GM12878 (cell line): ENCODE measurements around the gene VGF. TPM values are rescaled to one million over a fixed set of nuclear protein-coding genes. Genes with fewer than 3 reads are reported as not detected.
"Not testable (repeated sequence)": the region's sequence is repeated elsewhere in the genome, so short reads cannot be mapped to it uniquely, and the experiment has no call there.

Experiments
- ATAC-seq: fragments of 200-7000 bp; cut with Tn5 transposase; 3 replicates; pipeline ENCODE4 v1.9.1; 2020; ENCODE audit warnings: mild to moderate bottlenecking, moderate library complexity
- BruUV-seq: library from RNA; stranded (reverse); fragments of 400-500 nt; replicated peaks from 2 replicates; lab custom pipeline; 2021; lab: Mats Ljungman, UMichigan
- CTCF ChIA-PET: fragments of 300-600 bp; sonication (Branson Sonifier 250); formaldehyde crosslinking; extraction: SDS; loops from one replicate; lab custom pipeline; 2021; ENCODE audit warnings: inconsistent platforms; lab: Yijun Ruan, JAX
- POLR2A ChIA-PET: fragments of 350-600 bp; formaldehyde crosslinking; extraction: SDS; loops from one replicate; lab custom pipeline; 2021; ENCODE audit warnings: inconsistent platforms; lab: Charles Lee
- RAD21 ChIA-PET: fragments of 300-600 bp; sonication (Branson Sonifier 250); formaldehyde crosslinking; loops from one replicate; lab custom pipeline; 2023; ENCODE audit warnings: antibody characterized with exemption; ENCODE audit not compliant: unreplicated experiment; lab: Charles Lee
- SMC1A ChIA-PET: fragments of 300-600 bp; sonication (Branson Sonifier 250); formaldehyde crosslinking; loops from one replicate; lab custom pipeline; 2023; ENCODE audit not compliant: unreplicated experiment, uncharacterized antibody; lab: Charles Lee
- DNase-seq: peaks from one replicate; pipeline ENCODE4 v3.0.0-alpha.2; 2011; ENCODE audit warnings: low read depth, low spot score
- FAIRE-seq: peaks from 3 replicates; lab custom pipeline; 2011; peaks lifted over from hg19 to GRCh38; lab: Jason Lieb, UNC
- H2AFZ ChIP-seq: 2 replicates; pipeline ENCODE4 v1.6.0; 2011; ENCODE audit warnings: low read depth, low read length, control low read depth; ENCODE audit not compliant: control insufficient read depth
- H3K27ac ChIP-seq: 2 replicates; pipeline ENCODE4 v1.5.1; 2011; ENCODE audit warnings: control low read depth; ENCODE audit not compliant: control insufficient read depth, insufficient read depth
- H3K27me3 ChIP-seq, 2 experiments: replicated peaks in 1 of 2; 2 replicates each; pipeline versions ENCODE4 v1.6.0 to v1.6.1; 2011; ENCODE audit warnings: low read length in 1 of 2; ENCODE audit not compliant: control insufficient read depth in 2 of 2, insufficient read depth in 2 of 2
- H3K36me3 ChIP-seq, 2 experiments: 2 replicates each; pipeline ENCODE4 v1.5.1; 2011; ENCODE audit warnings: low read length in 1 of 2; ENCODE audit not compliant: control insufficient read depth in 2 of 2, insufficient read depth in 2 of 2
- H3K4me1 ChIP-seq: 2 replicates; pipeline ENCODE4 v1.6.1; 2011; ENCODE audit warnings: mild to moderate bottlenecking, low read length, moderate library complexity, mixed read lengths; ENCODE audit not compliant: control insufficient read depth, insufficient read depth
- H3K4me2 ChIP-seq: 2 replicates; pipeline ENCODE4 v1.6.0; 2011; ENCODE audit warnings: control low read depth; ENCODE audit not compliant: control insufficient read depth, insufficient read depth
- H3K4me3 ChIP-seq: fragments of 200-600 bp; sonication (generic); 2 replicates; pipeline ENCODE4 v1.5.1; 2016
- H3K79me2 ChIP-seq: 2 replicates; pipeline ENCODE4 v1.6.0; 2011; ENCODE audit warnings: low read length; ENCODE audit not compliant: control insufficient read depth, insufficient read depth
- H3K9ac ChIP-seq: 2 replicates; pipeline ENCODE4 v1.8.0; 2011; ENCODE audit warnings: low read length, control low read depth, mixed read lengths; ENCODE audit not compliant: control insufficient read depth, insufficient read depth
- H3K9me3 ChIP-seq: replicated peaks from 3 replicates; pipeline ENCODE4 v1.5.1; 2011; ENCODE audit warnings: mild to moderate bottlenecking, low read length; ENCODE audit not compliant: control insufficient read depth, insufficient read depth
- H4K20me1 ChIP-seq: 2 replicates; pipeline ENCODE4 v1.6.0; 2011; ENCODE audit not compliant: control insufficient read depth, insufficient read depth
- ASH2L ChIP-seq: fragments of 300-600, 200-600 bp; sonication (generic); IDR thresholded peaks from 2 replicates; pipeline ENCODE4 v1.6.1; 2017; ENCODE audit warnings: low read depth, mild to moderate bottlenecking, borderline replicate concordance
- BCL11A ChIP-seq: IDR thresholded peaks from 2 replicates; pipeline ENCODE4 v1.6.1; 2011; ENCODE audit warnings: low read depth, low read length
- EGR1 ChIP-seq, 2 experiments: IDR thresholded peaks; 1 replicate in 1 of 2; 2 replicates in 1 of 2; pipeline ENCODE4 v1.6.1; 2011 to 2012; ENCODE audit warnings: low read depth in 2 of 2, low read length in 2 of 2, borderline replicate concordance in 1 of 2, mild to moderate bottlenecking in 1 of 2, moderate library complexity in 1 of 2
- GATAD2B ChIP-seq: fragments of 450-650 bp; conservative IDR thresholded peaks from 2 replicates; pipeline ENCODE4 v1.6.1; 2017; ENCODE audit warnings: low read depth, mild to moderate bottlenecking, moderate library complexity
- IKZF1 ChIP-seq: fragments of 450-650 bp; conservative IDR thresholded peaks from 2 replicates; pipeline ENCODE4 v1.6.1; 2017; ENCODE audit warnings: antibody characterized with exemption, mild to moderate bottlenecking
- RAD21 ChIP-seq: IDR thresholded peaks from 2 replicates; pipeline ENCODE4 v1.6.1; 2011; ENCODE audit warnings: mild to moderate bottlenecking, low read depth, low read length, moderate library complexity; ENCODE audit not compliant: insufficient read depth
- RELA ChIP-seq: fragments of 450-650 bp; IDR thresholded peaks from 2 replicates; pipeline ENCODE4 v1.8.0; 2014; ENCODE audit warnings: borderline replicate concordance; ENCODE audit not compliant: partially characterized antibody
- RUNX3 ChIP-seq: IDR thresholded peaks from 2 replicates; pipeline ENCODE4 v1.6.1; 2012; ENCODE audit warnings: low read length, inconsistent platforms
- TCF12 ChIP-seq: IDR thresholded peaks from 2 replicates; pipeline ENCODE4 v1.6.1; 2011; ENCODE audit warnings: low read depth, mild to moderate bottlenecking, low read length
- ZSCAN29 ChIP-seq: fragments of 450-650 bp; IDR thresholded peaks from 2 replicates; pipeline ENCODE4 v1.6.1; 2017; ENCODE audit warnings: mild to moderate bottlenecking, moderate library complexity
- WGBS: methylation state at CpG from one replicate; pipeline ENCODE4 v1.1.6; 2016; ENCODE audit warnings: low lambda C conversion rate; ENCODE audit not compliant: insufficient replicate concordance, insufficient coverage; ENCODE audit errors: missing lambda C conversion rate; 5-methylcytosine and 5-hydroxymethylcytosine counted together
- in situ Hi-C: fragments of 300-500 bp; cut with MboI; formaldehyde crosslinking; loops from 9 replicates; pipeline ENCODE4 v1.14.3; 2018; ENCODE audit warnings: mixed read lengths
- intact Hi-C: fragments of 100-400 bp; cut with micrococcal nuclease; formaldehyde crosslinking; loops from one replicate; pipeline ENCODE4 v1.14.2; 2022; ENCODE audit not compliant: unreplicated experiment
- polyA plus RNA-seq, 11 experiments: library from polyadenylated mRNA; depleted of rRNA in 4 of 11; unstranded in 6 of 11; stranded (reverse) in 5 of 11; fragments of >200 nt; fragmentation: Nextera tagmentation in 4 of 11; fragmentation: Illumina TruSeq in 1 of 11; extraction: Ambion mirVana in 4 of 11; extraction: Trizol in 1 of 11; gene quantifications; 1 replicate in 1 of 11; 2 replicates in 10 of 11; pipeline versions ENCODE4 v1.2.1 to v1.2.3, GENCODE V29; 2011 to 2016; ENCODE audit warnings: inconsistent platforms in 2 of 11, missing spikeins in 2 of 11, low read depth in 1 of 11
- total RNA-seq, 4 experiments: library from RNA; depleted of rRNA in 3 of 4; stranded (reverse); fragments of >200 nt in 3 of 4; fragmentation: Illumina TruSeq in 1 of 4; extraction: Trizol in 1 of 4; gene quantifications; 2 replicates each; pipeline versions ENCODE4 v1.2.1 to v1.2.3, GENCODE V29; 2013 to 2021

VGF gene
- total and polyA plus RNA-seq, 10 of the 15 experiments (the other 5 are each of a cell fraction or from before 2014, with no cell fraction given): 0.09 to 0.25 (median 0.17) TPM; not detected in 6

- 4% methylated on average over 2 of the region's 2 CpGs for WGBS
- Histone ChIP-seq H3K9ac (no peak overlapping the region), H3K4me1 (no peaks in the 10 kb centered on the region; the same call in 1 of the 2 replicates), H3K27ac (no peak overlapping the region), H3K9me3 (no peaks in the 10 kb centered on the region), H3K4me3 (no peak overlapping the region), H3K79me2 (no peaks in the 10 kb centered on the region), H4K20me1 (no peaks in the 10 kb centered on the region), H2AFZ (no peak overlapping the region), H3K36me3 (no peaks in the 10 kb centered on the region), H3K27me3 (peaks cover 0 to 9% of the 10 kb centered on the region in 2 experiments; a peak in 2 of 4 replicates), H3K4me2 (no peak overlapping the region)
- FAIRE-seq (no peak), ATAC-seq (no peak; the same call in 2 of the 3 replicates), DNase-seq (no peak)
- ChIA-PET POLR2A (interaction anchor here (0.6 kb wide), 1 partner anchor 121 kb away, joined by 4 read pairs; the partner anchor contains the start of gene IFT22), RAD21 (interaction anchor here (0.6 to 1.9 kb wide), 2 partner anchors 82 to 1261 kb away, joined by 3 to 5 read pairs; no protein-coding TSS in a partner anchor), SMC1A (interaction anchor here (0.8 to 1.2 kb wide), 3 partner anchors 17 to 82 kb away, joined by 3 to 4 read pairs (median 4); partner anchors contain the start of genes PLOD3 and ZNHIT1), CTCF (interaction anchor here (0.8 to 1.3 kb wide), 4 partner anchors 8 to 121 kb away, joined by 3 to 7 read pairs (median 3); no protein-coding TSS in a partner anchor)
- TF ChIP-seq TCF12 (no peak), RELA (no peak), RAD21 (no peak), GATAD2B (no peak), IKZF1 (no peak), ASH2L (no peak), BCL11A (no peak), EGR1 (IDR thresholded peaks at IDR 0.05; ENCODE audit: borderline replicate concordance in 1 of 2, low read depth in 2 of 2, low read length in 2 of 2) (no peak), ZSCAN29 (no peak), RUNX3 (no peak)
- in situ Hi-C loops: no loop called here
- BruUV-seq: no TSS peak
- intact Hi-C loops: no loop called here
Measured at GRCh38 chr7:101200504-101200861, 35.1 kb upstream of the VGF start.

GRCh38 chr7:101199522-101199921, 34.2 kb upstream of the VGF start:
- BruUV-seq, DNase-seq, intact Hi-C loops, H3K36me3 ChIP-seq, H3K79me2 ChIP-seq, H3K9me3 ChIP-seq, H3K27me3 ChIP-seq, H4K20me1 ChIP-seq, H3K27ac ChIP-seq, H2AFZ ChIP-seq, H3K9ac ChIP-seq, in situ Hi-C loops, FAIRE-seq, H3K4me1 ChIP-seq, ATAC-seq, H3K4me3 ChIP-seq, H3K4me2 ChIP-seq: not testable (repeated sequence)
- ChIA-PET RAD21 (interaction anchor here (1.9 kb wide), 1 partner anchor 83 kb away, joined by 5 read pairs; no protein-coding TSS in a partner anchor), SMC1A (interaction anchor here (1.2 kb wide), 2 partner anchors 55 to 83 kb away, joined by 4 read pairs; no protein-coding TSS in a partner anchor), POLR2A (interaction anchor here (0.7 kb wide), 1 partner anchor 46 kb away, joined by 4 read pairs; the partner anchor contains the start of gene FIS1), CTCF (interaction anchor here (1.1 to 1.2 kb wide), 2 partner anchors 55 to 120 kb away, joined by 3 read pairs; no protein-coding TSS in a partner anchor)
- 58% methylated on average over 8 of the region's 10 CpGs for WGBS
